HG02938 (cell line): ENCODE data around the gene SH3BP2.
"Not testable (repeated sequence)": the region's sequence is repeated elsewhere in the genome, so short reads cannot be mapped to it uniquely, and the experiment has no call there.

Experiments used
- ATAC-seq: cut with Tn5 transposase; IDR thresholded peaks from one replicate; pipeline ENCODE4 v1.9.1; 2021; ENCODE audit warnings: mild to moderate bottlenecking, moderate library complexity; ENCODE audit not compliant: unreplicated experiment

The SH3BP2 gene

DNA sequence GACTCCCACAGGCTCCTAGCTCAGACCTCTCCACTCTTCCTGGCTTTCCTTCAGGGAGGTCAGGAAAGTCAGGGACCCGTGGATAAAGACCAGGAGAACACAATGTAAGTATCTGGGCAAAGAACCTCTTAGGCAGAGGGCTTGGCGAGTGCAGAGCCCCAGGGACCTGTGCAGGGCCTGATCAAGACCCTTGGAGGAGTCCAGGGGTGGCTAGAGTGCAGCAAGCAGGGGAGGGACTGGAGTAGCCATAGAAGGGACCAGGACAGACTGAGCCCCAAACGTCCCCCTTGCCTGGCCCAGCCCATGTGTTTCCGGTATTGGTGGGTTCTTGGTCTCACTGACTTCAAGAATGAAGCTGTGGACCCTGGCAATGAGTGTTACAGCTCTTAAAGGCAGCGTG lies 30.8 kb upstream of the SH3BP2 start:
- no peak for ATAC-seq

DNA sequence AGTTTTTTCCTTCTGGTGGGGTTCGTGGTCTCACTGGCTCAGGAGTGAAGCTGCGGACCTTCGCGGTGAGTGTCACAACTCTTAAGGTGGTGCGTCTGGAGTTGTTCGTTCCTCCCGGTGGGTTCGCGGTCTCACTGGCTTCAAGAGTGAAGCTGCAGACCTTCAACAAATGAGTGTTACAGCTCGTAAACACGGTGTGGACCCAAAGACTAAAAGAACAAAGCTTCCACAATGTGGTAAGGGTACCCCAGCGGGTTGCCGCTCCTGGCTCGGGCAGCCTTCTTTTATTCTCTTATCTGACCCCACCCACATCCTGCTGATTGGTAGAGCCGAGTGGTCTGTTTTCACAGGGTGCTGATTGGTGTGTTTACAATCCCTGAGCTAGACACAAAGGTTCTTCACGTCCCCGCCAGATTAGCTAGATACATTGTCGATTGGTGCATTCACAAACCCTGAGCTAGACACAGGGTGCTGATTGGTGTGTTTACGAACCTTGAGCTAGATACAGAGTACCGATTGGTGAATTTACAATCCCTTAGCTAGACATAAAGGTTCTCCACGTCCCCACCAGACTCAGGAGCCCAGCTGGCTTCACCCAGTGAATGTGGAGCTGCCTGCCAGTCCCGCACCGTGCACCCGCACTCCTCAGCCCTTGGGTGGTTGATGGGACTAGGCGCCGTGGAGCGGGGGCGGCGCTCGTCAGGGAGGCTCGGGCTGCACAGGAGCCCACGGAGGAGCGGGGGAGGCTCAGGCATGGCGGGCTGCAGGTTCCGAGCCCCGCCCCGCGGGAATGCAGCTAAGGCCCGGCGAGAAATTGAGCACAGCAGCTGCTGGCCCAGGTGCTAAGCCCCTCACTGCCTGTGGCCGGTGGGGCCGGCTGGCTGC lies 30.2 kb upstream of the SH3BP2 start:
- ATAC-seq, result not testable (repeated sequence)

DNA sequence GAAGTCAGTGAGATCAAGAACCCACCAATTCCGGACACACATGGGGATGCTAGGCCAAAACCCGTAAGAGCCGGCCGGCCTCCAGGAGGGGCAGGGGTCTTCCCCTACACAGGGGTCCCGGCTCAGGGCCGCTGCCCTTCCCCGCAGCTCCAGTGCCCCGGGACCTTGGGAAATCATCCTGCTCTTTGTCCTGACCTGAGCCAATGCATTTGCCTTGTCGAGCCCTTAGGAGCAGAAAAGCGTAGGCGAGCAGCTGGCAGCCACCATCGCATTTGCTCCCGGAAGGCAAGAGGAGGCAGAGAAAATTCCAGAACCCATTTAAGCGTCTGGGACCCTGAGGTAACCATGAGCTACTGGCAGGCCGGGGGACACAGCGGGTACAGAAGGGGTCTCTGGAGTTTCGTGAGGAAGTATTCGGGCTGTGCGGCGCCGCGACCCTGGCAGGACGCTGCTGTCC lies 29.3 kb upstream of the SH3BP2 start:
- ATAC-seq, result no peak

DNA sequence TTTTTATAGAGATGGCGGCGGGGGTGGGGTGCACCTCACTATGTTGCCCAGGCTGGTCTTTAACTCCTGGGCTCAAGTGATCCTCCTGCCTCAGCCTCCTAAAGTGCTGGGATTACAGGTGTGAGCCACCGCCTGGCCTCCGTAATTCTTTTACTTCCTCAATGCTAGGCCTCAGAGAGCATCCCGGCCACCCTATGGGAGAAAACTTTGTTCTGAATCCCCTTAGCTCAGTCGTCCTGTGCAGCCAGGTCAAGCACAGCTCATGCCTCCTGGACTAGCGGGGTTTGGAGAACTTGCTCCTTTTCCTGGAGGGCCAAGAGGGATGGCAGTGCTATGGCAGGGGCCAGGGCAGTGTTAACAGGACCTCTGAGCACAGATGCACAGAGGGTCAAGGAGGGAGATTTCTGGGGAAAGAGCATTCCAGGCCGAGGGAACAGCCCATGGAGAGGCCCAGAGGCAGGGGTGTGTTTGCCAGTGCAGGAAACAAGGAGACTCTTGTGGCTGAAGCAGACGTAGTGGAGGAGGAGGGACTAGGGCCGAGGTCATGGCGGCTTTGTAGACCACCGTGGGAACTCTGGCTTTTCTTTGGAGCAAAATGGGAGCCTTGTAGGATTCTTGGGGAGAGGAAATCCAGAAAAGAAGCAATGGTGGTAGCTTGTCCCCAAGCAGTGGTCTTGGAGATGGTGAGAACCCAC lies 26.9 kb upstream of the SH3BP2 start:
- ATAC-seq, result no peak

DNA sequence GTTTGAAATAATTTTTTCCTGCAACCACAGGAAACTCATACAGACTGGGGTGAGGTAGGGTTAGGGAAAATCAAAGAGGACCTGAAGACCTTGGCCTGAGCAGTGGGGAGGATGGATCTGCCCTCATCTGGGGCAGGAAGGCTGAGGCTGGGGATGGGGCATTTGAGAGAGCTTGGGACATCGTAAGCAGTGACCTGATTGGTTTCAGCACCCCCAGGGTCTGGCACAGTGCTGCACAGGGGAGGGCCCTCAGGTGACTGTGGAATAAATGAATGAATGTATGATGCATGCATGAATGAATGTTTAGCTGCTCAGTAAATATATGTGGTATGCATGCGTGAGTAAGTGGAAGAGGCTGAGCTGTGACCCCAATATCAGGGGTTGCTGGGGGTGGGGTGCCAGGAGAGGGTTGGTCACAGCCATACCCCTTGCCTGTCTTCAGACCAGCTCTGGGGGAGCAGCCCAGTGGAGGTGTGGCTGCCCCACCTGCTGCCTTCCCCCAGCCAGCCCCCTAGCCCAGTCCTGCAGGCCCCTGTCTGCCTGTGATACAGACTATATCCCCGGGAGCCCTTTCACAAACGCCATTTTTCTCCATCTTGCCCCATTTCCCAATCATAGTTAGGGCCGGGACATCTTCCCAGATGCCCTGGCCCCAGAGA lies 25.7 kb upstream of the SH3BP2 start:
- no peak for ATAC-seq

DNA sequence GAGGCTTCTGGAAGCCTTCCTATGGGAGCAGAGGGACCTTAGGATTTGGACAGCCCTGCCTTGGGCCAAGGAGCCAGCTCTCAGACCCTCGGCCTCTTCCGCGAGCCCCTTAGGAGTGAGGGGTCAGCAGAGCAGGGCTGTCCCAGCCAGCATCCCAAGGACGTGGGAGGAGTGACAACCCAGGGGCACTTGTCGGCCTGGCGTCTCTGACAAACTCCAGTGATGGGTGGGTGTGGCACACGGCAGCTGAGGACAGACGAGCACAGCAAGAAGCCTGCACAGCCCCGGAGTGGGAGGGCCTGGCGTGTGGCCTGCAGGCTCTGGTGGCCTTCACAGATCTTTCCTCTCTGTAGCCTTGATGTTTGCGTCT lies 25.2 kb upstream of the SH3BP2 start:
- ATAC-seq, result no peak

DNA sequence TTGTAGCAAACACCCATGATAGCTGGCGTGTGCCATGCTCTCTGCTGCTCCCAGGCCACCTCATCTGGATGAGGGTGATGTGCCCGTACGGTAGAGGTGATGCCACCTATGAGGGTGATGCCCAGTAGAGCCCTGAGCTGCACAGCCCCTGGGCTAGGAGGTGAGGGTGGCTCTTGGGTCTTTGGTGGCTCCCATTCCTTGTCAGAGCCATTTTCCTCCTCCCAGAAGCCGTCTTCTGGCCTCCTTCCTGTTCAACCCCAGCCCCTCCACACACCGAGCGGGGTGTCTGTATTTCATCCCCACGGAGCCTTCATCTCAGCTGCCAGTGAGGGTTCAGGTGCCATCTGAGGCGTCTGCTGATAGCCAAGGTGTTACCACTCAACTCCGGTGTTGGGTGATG lies 24.8 kb upstream of the SH3BP2 start:
- no peak for ATAC-seq

DNA sequence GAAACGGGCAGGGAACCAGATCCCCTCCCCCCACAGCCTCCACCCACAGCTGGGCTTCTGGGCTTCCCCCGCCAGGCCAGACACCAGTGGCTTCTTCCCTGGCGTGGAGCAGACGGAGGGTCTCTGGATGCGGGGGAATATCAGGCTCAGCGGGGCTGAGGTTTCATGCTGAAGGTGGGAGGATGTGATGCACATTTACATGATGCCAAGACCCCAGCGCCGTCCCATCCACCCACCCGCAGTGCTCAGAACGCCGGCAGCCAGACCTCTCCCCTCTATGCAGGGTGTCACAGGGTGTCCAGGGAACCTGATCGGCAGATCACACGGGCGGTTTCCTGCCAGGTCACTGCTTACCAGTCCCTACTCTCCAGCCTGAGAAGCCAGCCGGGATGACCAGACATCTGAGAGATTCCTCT lies 24.0 kb upstream of the SH3BP2 start:
- ATAC-seq, result no peak

DNA sequence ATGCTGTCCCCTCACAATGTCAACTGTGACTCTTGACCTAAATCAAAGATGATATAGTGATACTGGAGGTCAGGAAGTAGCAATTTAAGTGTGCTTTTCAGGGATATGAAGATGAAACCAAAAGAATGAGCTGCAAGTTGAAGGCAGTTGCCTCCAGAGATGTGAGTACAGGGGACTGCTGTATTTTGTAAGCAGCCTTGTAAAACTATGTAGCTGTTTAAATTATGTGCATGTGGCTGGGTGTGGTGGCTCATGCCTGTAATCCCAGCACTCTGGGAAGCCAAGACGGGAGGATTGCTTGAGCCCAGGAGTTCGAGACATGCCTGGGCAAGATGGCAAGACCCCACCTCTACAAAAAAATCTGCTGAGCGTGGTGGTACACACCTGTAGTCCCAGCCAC lies 21.6 kb upstream of the SH3BP2 start:
- ATAC-seq, result no peak

DNA sequence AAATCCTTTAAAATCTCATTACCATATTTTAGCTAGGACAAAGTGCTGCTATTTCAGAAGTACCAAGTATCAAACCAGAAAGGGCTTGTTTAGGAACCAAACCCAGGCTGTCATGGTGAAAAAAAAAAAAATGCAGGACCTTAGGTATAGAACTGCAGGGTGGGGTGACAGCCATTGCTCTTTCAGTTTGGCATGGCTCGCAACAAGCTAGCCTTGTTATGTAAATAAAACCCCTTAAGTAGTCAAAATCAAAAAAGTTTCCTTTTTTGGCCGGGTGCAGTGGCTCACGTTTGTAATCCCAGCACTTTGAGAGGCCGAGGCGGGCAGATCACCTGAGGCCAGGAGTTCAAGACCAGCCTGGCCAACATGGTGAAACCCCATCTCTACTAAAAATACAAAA lies 12.2 kb upstream of the SH3BP2 start:
- ATAC-seq, result not testable (repeated sequence)

DNA sequence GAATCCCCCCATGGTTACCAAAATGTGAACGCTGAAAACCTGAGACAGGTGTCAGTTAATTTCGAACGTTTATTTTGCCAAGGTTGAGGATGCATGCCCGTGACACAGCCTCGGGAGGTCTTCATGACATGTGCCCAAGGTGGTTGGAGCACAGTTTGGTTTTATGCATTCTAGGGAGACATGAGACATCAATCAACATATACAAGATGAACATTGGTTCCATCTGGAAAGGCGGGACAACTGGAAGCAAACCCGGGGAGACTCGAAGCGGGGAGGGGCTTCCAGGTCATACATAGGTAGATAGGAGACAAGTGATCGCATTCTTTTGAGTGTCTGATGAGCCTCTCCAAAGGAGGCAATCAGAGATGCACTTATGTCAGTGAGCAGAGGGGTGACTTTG lies 11.0 kb upstream of the SH3BP2 start:
- no peak for ATAC-seq

DNA sequence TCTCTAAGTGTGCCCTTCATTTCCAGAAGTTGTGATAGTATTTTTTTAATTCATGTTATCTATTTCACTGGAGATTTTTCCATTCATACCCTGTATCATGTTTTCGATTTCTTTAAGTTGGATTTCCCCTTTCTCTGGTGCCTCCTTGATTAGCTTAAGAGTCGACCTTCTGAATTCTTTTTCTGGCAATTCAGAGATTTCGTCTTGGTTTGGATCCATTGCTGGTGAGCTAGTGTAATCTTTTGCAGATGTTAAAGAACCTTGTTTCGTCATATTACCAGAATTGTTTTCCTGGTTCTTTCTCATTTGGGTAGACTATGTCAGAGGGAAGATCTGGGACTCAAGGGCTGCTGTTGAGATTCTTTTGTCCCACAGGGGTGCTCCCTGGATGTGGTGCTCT lies 9.1 kb upstream of the SH3BP2 start:
- no peak for ATAC-seq

DNA sequence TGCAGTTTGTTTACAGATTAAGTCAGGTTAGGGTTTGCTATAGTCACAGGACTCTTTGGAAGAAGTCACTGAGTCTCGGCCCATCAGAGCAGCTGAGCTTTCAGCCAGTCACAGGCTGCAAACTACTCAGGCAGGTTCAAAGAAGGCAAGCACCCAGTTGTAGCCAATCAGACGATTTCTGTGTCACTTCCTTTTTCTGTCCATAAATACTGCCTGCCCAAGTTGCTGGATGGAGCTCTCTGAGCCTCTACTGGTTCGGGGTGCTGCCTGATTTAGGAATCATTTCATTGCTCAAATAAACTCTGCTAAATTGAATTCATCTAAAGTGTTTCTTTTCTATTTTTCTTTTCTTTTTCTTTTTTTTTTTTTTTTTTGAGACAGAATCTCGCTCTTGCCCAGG lies 7.3 kb upstream of the SH3BP2 start:
- ATAC-seq, result no peak

DNA sequence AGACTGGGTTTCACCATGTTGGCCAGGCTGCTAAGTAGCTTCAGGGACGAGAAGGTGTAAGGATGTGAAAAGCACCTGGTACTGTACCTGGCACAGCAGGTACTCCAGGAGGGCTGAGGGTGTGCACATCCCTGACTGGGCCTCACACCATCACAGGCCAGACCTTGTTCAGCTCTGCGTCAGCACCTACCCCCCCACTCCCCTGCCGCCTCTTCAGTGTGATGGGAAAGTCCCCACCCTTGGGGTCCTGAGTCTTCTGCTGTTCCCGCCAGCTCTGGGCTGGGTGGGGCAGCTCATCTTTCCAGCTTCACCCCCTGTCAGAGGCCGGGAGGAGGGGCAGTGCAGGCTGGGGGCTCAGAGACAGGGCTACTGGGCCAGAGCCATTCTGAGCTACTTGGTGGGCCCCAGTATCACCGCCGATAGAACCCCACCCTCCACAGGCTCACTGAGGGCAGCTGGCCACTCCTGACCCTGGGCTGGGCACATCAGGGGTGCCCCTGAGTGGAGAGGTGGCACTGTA lies 6.7 kb upstream of the SH3BP2 start:
- no peak for ATAC-seq

DNA sequence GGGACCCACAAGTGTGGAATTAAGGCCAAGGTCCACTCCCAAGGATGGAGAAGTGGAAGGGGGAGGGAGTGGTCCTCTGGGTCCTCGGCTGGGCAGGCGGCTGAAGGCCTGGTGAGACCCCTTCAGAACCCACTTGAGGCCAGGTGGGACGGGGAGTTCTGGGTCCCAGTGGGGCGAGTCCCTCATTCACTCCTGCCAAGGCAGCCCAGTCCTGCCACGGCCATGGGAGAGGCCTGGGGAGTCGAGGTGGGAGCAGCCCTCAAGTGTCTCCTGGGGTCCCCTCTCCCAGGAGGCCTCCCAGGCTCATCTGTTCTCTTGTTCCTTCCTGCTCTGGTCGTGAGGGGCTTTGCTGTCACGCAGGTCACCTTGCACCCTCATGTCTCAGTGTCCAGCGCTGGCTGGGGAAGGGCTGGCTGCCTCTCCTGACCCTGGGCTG lies 6.1 kb upstream of the SH3BP2 start:
- no peak for ATAC-seq

DNA sequence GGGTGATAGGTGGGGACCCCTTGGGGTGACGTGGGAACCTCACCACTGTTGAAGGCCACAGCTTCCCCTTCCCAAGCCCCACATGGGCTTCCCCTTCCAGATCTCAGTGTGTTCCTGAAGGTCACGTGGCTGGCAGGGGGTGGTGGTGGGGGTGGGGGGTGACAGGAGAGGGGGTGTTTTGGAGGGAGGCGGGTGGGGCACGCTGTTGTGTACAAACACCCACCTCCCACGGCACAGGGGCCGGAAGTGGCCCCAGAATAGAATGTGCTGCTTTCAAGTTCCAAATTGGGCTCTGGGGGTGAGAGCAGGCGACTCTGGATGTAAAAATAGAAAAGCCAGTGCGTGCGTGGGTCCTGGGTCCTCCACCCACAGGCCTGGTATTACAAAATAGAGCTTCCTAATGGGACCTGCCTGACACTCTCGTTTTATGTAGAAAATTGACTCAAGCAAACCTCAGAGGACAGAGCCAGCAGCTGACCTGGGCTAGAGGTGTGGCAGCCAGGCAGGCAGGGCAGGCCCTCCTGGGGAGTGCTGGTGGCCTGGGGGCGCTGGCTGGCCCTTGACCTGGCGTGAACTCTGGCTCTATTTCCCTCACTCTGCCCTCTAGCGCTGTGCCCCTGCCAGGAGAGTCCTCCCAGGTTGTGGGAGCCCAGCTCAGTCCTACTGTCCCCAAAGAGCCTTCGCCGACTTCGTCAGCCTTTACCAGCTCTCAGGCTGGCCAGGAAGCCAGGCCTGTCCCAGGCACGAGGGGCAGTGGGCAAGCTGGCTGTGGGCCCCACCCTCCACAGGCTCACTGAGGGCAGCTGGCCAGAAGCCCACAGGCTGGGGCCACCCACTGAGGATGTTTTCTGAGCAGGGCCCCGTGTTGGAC lies 5.4 kb upstream of the SH3BP2 start:
- peak; percentile 66 for ATAC-seq

DNA sequence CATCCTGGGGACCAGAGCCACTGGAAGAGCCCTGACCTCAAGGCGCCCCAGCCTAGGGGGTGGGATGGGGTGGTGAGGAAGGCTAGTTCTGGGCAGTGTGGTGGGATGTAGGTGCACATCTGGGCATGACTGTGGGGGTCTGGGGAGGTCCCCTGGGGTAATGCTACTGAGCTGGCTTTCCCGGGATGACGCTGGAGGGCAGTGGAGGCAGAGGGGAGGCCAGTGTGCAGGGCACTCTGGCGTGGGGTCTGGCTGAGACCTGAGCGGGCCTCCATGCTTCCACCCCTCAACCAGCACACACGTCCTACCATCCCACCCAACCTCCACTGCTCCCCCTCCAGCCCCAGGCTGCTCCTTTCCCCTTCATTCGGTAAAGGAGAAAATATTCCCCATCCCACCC lies 4.8 kb upstream of the SH3BP2 start:
- ATAC-seq, result no peak

DNA sequence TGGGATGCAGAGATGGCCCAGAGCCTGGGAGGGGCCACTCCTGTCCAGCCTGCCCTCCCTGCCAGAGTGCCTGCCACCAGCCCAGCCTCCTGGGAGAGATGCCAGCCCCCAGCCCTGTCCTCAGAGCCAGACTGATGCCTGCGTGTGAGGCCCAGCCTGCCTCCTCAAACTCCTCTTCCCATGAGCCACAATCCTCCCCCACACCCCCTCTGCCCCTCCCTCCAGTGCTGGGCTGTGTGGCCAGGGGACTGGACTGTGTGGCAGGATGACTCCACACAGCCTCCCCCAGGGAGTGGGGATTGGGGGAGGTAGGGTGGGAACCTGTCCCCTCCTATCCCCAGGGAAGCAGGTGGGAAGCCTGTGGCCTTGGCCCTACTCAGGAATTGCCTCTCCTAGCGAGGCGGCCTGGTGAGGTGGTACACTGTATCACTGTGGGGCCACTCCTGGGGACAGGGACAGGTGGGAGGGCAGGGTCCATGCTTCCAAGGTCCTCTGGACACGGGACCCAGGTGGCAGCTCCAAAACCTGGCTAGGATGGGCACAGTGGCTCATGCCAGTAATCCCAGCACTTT lies 4.3 kb upstream of the SH3BP2 start:
- ATAC-seq, result no peak

DNA sequence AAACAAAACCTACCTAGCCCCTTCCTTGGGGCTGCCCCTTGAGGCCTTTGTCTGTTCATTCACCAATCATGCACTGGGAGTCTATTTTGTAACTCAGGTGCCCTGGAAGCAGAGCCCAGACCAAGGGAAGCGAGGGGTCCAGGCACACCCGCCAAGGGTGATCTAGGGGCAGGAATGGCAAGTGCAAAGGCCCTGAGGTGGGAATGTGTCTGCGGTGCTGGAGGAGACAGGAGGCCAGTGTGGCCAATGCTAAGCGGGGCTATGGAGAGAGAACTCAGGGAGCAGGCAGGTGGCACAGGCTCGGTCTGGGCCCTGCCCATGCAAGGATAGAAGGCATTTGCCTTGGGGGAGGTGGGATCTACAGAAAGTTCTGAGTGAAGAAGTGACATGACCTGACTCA lies 3.5 kb upstream of the SH3BP2 start:
- ATAC-seq, result no peak
